Measurements from ENCODE around the gene CCHCR1. TPM values are rescaled to one million over a fixed set of nuclear protein-coding genes. Genes with fewer than 3 reads are reported as not detected.
A peak's percentile ranks its signal among the peaks of the same experiment; 100 is the strongest.
"Not testable (repeated sequence)": the region's sequence is repeated elsewhere in the genome, so short reads cannot be mapped to it uniquely, and the experiment has no call there.

The CCHCR1 gene, protein sequence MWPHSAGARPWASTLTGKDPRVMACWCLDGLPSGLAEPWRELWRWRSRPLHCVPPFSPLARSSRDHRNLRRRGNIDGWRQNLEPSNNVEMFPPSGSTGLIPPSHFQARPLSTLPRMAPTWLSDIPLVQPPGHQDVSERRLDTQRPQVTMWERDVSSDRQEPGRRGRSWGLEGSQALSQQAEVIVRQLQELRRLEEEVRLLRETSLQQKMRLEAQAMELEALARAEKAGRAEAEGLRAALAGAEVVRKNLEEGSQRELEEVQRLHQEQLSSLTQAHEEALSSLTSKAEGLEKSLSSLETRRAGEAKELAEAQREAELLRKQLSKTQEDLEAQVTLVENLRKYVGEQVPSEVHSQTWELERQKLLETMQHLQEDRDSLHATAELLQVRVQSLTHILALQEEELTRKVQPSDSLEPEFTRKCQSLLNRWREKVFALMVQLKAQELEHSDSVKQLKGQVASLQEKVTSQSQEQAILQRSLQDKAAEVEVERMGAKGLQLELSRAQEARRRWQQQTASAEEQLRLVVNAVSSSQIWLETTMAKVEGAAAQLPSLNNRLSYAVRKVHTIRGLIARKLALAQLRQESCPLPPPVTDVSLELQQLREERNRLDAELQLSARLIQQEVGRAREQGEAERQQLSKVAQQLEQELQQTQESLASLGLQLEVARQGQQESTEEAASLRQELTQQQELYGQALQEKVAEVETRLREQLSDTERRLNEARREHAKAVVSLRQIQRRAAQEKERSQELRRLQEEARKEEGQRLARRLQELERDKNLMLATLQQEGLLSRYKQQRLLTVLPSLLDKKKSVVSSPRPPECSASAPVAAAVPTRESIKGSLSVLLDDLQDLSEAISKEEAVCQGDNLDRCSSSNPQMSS
- 41.5 and 42.0 TPM in 2 replicates for total RNA-seq (2014; rRNA removed; shearing (Covaris generic))

DNA sequence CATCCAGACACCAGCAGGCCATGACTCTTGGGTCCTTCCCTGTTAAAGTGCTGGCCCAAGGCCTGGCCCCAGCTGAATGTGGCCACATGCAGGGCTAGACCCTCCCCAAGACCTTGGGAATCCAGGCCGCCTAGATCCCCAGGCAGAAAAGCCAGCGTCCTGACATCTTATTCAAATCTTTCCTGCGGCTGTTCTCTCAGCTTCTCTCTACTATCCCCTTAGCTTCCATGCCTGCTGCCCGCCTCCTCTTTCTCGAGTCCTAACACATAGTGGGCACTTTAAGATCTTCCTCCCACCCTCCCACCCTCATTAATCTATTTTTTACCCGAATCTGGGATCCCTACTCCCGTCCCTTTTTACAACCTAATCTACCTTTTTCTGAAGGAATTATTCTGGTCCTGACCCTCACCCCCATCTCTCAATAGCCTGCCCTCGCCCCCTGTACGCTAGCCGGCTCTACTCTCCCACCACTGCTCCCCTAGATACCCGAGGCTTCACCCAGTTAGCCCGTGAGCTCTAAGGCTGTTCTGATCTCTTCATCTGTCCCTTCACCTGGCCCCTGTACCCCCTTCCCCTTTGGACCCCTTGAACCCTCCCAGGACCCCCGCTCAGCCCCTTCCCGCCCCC is at the start of gene CCHCR1:
Gene CCHCR1, minus strand, starts transcription at position 290 of the 627 bp plus-strand sequence. Its CDS starts 202 bp downstream, at position 88.
- DNase-seq (ENCODE audit: low read depth) = no peak

DNA sequence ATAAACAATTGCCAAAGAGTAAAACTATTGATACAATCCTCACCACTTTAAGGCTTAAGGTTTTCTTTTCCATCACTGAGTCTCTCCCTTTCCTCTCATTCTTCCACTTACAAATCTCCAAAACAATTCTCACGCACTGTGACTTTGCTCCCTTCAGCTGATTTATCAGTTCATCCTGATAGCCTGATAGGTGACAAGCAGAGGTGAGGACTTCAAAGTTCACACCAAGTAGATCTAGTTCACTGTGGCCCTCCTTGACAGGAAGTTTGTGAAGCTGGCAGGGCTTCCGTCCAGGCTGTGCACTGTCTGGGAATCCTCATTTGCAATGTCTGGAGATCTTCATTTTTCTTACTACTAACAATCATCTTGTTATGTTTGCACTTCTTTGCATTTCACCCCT is 48.0 kb upstream of the CCHCR1 start:
- no peak for DNase-seq (ENCODE audit: low read depth)

DNA sequence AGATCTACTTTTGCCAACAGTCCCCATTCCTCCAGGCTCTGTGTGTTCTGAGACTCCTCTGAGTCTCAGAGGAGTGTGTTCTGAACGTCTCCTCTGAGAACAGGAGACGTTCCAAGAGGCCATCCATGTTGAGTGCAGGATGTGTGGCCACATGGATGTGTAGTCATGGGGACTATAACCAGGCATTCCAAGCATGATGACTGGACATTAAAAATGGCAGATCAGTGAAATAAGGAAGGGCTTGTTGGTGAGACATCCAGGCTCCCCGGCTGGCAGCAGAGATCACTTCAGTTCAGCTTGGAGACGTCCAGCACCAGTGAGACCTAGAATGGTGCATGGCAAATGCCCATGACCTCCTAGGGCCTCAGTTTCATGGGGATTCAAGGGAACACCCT is 47.1 kb upstream of the CCHCR1 start:
- DNase-seq (ENCODE audit: low read depth) = peak; percentile 65

DNA sequence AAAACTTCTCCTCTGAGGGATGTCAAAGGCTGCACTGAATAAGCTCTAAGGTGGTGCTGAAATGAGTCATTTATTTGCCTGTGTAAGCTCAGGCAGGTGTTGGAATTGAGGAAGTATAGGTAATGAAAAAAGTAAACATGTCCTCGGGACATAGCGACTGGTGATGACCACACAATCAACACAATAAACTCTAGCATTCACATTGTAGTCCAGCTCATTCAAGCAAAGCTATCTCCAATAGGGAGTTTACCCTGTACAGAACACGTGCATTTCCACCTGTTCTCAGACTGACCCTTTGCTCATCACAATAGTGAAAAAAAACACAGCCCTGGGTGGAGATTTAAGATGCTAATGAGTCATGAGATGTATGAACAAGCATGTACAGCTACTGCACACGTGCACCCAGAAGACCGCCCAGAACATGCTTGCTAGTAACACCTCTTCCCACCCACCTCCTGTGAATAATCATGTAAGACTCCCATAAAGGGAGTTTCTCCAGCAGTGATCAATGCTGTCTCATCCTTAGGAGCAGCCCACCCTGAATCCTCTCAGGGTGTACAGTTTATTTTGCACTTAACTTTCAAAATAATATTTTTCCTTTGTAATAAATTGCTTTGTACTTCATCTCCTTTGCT is 45.9 kb upstream of the CCHCR1 start:
- DNase-seq (ENCODE audit: low read depth) = peak; percentile 93

DNA sequence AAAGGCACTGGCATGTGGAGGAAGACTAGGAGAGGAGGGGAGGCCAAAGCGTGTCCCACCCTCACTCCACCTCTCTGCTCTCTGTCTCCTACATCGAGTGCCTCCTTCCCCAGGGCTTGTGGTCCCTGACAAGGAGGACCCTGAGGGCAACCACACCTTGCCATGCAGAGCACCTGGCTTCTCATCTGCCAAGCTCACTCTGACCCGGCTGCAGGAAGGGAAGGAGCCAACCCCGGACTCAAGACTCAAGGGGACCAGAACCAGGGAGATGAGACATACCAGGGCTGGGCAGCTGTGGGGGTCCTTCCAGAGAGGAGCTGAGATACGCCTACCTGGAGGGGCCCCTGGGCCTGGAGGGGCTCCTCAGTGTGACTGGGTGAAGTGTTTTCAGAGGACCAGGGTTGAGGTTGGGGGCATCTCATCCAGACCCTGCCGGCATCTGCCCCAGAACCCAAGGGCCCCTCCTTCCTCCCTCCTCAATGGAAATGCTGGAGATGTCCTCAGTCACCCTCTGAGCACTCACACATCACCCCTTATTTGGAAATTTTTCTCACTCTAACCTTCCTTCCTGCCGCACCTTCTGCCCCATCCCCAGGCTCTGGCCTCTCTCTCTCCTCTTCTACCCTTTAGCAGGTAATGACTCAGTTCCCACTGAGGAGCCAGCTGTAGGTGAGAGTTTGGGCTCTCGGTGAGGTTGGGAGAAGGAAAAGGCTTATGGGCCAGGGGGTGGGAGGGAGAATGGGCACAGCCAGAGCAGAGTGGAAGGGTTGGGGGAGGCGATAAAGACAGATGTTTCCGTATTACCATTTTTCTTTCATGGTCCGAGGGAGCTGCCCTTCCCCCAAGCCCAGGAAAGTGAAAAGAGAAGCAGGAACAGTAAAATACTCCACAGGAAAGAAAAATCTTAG is 44.9 kb upstream of the CCHCR1 start:
- DNase-seq (ENCODE audit: low read depth) = no peak

DNA sequence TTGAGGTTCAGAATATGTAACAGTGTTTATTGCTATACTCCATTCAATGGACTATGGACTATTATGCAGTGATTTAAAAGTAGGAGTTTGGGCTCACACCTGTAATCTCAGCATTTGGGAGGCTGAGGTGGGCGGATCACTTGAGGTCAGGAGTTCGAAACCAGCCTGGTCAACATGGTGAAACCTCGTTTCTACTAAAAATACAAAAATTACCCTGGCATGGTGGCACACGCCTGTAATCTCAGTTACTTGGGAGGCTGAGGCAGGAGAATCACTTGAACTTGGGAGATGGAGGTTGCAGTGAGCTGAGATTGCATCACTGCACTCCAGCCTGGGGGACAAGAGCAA is 41.5 kb upstream of the CCHCR1 start:
- DNase-seq (ENCODE audit: low read depth) = not testable (repeated sequence)

DNA sequence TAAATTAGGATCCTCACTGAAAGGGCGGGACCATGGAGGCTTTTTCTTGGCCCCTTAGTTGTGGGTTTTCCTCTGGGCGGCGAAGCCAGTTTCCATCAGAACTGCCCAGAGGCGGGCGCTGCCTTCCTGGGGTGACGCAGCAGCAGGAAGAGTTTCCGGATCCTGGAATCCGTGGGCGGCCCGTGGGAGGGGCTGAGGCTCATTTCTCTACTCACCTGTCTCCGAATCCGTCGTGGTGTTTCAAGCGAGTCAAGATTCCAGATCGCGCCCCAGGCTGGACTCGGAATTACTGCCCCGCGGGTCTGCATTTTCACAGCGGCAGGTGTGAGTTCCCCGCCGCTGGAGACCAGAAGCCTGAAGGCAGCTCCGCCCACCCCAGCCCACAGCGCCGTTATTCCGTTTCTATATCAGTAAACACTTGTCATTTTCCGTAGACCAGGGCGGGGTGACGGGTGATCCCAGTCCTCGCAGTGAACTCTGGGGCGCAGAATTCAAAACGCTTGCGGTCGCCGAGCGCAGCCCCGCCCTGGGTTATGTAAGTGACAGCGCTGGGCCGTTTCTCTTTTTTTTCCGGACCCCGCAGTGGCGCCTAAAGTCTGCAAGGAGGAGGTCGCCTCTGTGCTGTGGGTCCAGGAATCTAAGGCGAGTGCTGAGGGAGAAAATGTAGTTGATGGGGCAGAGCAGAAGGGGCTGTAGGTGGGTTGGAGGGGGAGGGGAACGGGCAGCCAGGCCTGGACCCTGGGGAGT is 40.1 kb upstream of the CCHCR1 start:
- peak; percentile 94 for DNase-seq (ENCODE audit: low read depth)

DNA sequence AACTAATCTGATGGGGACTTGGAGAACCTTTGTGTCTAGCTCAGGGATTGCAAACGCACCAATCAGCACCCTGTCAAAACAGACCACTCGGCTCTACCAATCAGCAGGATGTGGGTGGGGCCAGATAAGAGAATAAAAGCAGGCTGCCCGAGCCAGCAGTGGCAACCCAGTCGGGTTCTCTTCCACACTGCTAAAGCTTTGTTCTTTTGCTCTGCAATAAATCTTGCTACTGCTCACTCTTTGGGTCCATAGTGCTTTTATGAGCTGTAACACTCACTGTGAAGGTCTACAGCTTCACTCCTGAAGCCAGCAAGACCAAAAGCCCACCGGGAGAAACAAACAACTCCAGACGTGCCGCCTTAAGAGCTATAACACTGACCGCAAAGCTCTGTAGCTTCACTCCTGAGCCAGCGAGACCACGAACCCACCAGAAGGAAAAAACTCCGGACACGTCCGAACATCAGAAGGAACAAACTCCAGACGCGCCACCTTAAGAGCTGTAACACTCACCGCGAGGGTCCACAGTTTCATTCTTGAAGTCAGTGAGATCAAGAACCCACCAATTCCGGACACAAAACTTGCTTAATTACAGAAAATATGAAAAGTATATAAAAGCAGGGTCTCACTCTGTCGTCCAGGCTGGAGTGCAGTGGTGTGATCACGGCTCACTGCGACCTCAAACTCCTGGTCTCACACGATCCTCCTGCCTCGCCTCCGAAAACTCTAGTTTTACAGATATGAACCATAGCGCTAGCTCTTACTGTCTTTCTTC is 38.8 kb upstream of the CCHCR1 start:
- DNase-seq (ENCODE audit: low read depth) = not testable (repeated sequence)

DNA sequence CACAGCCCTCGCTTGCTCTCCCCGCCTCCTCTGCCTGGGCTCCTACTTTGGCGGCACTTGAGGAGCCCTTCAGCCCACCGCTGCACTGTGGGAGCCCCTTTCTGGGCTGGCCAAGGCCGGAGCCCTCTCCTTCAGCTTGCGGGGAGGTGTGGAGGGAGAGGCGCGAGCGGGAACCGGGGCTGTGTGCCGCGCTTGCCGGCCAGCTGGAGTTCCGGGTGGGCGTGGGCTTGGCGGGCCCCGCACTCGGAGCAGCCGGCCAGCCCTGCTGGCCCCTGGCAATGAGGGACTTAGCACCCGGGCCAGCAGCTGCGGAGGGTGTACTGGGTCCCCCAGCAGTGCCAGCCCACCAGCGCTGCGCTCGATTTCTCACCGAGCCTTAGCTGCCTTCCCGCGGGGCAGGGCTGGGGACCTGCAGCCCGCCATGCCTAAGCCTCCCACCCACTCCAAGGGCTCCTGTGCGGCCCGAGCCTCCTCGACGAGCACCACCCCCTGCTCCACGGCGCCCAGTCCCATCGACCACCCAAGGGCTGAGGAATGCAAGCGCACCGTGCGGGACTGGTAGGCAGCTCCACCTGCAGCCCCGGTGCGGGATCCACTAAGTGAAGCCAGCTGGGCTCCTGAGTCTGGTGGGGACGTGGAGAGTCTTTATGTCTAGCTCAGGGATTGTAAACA is 37.8 kb upstream of the CCHCR1 start:
- not testable (repeated sequence) for DNase-seq (ENCODE audit: low read depth)

DNA sequence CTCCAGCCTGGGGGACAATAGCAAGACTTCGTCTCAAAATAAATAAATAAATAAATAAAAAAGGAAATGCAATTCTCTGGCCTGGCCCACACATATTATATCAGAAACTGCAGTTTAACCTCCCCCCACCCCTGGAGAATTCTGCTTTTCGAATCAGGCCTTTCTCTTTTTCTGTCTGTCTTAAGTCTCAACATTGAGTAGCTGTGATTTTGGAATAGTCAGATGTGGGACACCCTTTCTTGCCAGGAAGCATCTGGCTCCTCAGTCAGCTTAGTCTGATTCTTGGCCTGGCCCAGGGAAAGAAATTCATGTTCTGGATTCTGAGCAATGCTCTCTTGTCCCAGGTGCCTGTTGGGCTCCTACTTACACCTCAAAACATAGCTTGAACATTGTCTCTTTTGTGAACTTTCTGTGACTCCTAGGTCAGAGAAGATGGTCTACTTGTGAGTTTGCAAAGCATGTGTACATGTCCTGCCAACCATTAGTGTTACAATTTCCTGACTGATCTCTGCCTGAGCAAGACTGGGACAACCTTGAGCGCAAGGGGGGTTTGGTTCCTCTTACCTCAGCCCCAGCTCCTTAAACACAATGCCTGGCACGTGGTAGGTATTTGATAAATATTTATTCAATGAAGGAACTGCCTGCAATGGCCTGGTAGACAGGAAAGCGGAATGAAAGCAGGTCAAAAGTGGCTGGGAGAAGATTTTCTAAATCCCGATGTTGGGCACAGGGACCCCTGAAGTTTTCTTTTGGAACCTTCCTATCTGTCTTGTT is 36.6 kb upstream of the CCHCR1 start:
- DNase-seq (ENCODE audit: low read depth) = no peak

DNA sequence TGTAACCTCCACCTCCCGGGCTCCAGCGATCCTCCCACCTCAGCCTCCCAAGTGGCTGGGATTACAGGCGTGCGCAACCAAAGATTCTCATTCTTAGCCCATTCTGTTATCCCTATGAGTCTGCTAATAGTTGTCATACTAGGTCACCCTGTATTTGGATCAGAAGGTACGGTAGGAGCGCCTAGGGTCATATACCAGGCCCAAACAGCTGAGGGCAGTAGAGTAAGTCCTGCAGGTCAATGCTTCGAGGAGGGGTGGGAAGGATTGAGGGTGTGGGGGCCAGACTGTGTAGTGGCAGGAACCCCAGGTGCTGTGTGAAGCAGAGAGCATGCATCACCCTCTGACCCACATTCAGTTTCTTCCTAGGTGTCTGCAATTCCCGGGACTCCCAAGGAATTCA is 35.6 kb upstream of the CCHCR1 start:
- DNase-seq (ENCODE audit: low read depth) = no peak

DNA sequence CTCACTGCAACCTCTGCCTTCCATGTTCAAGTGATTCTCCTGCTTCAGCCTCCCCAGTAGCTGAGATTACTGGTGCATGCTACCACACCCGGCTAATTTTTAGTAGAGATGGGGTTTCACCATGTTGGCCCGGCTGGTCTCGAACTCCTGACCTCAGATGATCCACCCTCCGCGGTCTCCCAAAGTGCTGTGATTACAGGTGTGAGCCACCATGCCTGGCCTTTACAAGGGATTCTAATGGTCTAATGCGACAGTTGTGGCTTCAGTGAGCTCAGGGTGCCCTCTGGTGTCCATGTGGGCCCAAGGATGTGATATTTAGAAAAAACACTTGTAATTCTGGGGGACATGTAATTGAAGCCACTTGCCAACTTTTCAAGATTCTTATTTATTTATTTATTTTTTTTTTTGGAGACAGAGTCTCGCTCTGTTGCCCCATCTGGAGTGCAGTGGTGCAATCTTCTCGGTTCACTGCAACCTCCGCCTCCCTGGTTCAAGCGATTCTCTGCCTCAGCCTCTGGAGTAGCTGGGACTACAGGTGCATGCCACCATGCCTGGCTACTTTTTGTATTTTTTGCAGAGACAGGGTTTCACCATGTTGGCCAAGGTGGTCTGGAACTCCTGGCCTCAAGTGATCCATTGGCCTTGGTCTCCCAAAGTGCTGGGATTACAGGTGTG is 35.0 kb upstream of the CCHCR1 start:
- DNase-seq (ENCODE audit: low read depth) = peak; percentile 83

DNA sequence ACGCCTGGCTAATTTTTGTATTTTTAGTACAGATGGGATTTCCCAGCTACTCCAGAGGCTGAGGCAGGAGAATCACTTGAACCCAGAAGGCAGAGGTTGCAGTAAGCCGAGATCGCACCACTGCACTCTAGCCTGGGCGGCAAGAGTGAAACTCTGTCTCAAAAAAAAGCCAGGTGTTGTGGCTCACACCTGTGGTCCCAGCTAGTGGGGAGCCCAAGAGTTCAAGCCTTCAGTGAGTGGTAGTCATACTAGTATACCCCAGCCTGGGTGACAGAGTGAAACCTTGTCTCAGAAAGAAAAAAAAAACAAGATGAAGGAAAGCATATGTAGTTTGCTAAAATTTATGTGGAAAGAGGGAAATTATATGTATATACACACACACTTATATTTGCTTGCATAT is 32.9 kb upstream of the CCHCR1 start:
- DNase-seq (ENCODE audit: low read depth) = no peak

DNA sequence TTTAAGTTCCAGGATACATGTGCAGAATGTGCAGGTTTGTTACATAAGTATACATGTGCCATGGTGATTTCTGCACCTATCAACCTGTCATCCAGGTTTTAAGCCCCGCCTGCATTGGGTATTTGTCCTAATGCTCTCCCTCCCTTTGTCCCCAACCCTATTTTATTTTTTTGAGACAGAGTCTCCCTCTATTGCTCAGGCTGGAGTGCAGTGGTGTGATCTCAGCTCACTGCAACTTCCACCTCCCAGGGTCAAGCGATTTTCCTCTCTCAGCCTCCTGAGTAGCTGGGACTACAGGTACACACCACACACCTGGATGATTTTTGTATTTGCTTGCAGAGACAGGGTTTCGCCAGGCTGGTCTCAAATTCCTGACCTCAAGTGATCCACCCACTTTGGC is 31.6 kb upstream of the CCHCR1 start:
- not testable (repeated sequence) for DNase-seq (ENCODE audit: low read depth)

DNA sequence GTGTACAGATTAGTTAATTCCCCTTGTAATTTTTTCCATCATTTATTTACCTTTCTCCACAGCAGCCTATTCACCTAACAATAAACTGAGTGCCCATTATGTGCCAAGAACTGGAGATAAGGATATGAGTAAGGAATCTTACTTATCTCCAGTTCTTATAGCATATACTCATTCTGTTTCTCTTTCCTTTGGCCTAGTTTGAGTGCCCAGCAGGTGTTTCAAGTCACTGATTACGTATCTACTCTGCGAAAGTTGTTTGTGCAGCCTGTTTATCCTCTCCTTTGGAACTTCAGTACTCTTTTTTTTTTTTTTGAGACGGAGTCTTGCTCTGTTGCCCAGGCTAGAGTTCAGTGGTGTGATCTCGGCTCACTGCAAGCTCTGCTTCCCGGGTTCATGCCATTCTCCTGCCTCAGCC is 30.2 kb upstream of the CCHCR1 start:
- peak; percentile 48 for DNase-seq (ENCODE audit: low read depth)

DNA sequence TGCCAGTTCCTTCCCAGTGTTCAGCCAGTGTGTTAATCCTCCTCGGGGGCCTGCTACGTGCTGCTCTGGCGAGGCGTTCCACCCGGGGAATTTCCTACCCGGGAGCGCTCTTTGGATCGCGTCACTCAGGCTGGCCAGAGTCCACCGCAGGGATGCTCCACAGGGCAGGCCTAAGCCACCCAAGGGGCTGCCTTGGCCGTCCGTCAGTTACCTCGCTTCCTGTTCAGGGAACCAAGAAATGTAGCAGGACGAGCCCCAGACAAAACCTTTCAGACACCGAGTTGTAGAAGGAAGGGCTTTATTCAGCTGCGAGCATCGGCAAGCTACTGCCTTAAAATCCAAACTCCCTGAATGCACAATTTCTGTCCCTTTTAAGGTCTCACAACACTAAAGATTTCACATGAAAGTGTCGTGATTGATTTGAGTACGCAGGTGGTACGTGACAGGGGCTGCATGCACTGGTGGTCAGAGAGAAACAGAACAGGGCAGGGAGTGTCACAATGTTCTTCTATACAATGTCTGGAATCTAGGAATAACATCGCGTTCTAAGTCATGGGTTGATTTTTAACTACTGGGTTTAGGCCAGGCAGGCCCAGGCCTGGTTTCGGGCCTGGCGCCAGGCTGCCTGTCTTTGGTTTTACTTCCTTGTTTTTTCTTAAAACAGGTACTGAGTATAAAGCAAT is 28.6 kb upstream of the CCHCR1 start:
- DNase-seq (ENCODE audit: low read depth) = peak; percentile 80

DNA sequence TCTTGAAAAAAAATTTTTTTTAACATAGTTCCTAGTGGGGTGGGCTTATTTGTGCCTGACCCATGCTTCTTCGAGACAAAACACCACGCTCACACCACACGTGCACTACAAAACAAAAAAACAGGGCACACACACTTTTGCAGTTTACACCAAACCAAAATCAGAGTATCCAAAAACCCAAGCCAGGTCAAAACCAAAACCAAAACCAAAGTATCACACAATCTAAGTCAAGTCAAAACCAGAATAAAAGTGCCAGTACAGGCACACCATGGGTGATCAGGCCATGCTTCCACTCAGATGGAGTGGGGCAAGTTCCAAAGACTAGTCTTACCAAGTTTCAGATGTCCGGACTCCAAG is 28.1 kb upstream of the CCHCR1 start:
- not testable (repeated sequence) for DNase-seq (ENCODE audit: low read depth)
